K562 (cell line): Measurements from ENCODE around the gene MAP3K6. TPM values are rescaled to one million over a fixed set of nuclear protein-coding genes. Genes with fewer than 3 reads are reported as not detected.

ENCODE experiments used
- ATAC-seq: fragments of 200-7000 bp; cut with Tn5 transposase; 3 replicates; pipeline ENCODE4 v1.9.1; 2020; ENCODE audit warnings: moderate library complexity
- BruUV-seq: library from RNA; stranded (reverse); fragments of 400-500 nt; replicated peaks from 2 replicates; lab custom pipeline; 2021; lab: Mats Ljungman, UMichigan
- CTCF ChIA-PET: fragments of 300-600 bp; formaldehyde crosslinking; extraction: SDS; loops from one replicate; lab custom pipeline; 2021; ENCODE audit warnings: low intra/inter-chr PET ratio; lab: Yijun Ruan, JAX
- POLR2A ChIA-PET: fragments of 300-600, 350-650 bp; sonication (Branson Sonifier 250); formaldehyde crosslinking; extraction: SDS; loops from one replicate; lab custom pipeline; 2021; ENCODE audit warnings: antibody characterized with exemption, inconsistent platforms; lab: Yijun Ruan, JAX
- DNase-seq, 4 experiments: peaks; one replicate each; pipeline versions ENCODE4 v3.0.0 to v3.0.0-alpha.2; 2011 to 2018; ENCODE audit warnings: low spot score in 3 of 4, mixed read lengths in 3 of 4; ENCODE audit errors: extremely low read depth in 1 of 4
- FAIRE-seq: peaks from 2 replicates; lab custom pipeline; 2011; peaks lifted over from hg19 to GRCh38; lab: Jason Lieb, UNC
- H2AFZ ChIP-seq: 2 replicates; pipeline ENCODE4 v1.6.0; 2011; ENCODE audit warnings: low read depth, low read length, control low read depth, inconsistent platforms
- H3K27ac ChIP-seq: fragments of 200-600 bp; 3 replicates; pipeline ENCODE4 v1.8.0; 2011; ENCODE audit warnings: low read depth, mild to moderate bottlenecking, control low read depth, inconsistent platforms, low read length, moderate library complexity, mixed read lengths; ENCODE audit errors: extremely low read depth
- H3K27me3 ChIP-seq, 2 experiments: fragments of 300-600 bp in 1 of 2; 2 replicates in 1 of 2; 3 replicates in 1 of 2; pipeline versions ENCODE4 v1.6.0 to v1.8.0; 2011; ENCODE audit warnings: inconsistent platforms in 2 of 2, low read length in 2 of 2, mild to moderate bottlenecking in 1 of 2, mixed read lengths in 1 of 2, moderate library complexity in 1 of 2; ENCODE audit not compliant: control insufficient read depth in 2 of 2, insufficient read depth in 2 of 2
- H3K36me3 ChIP-seq: fragments of 300-600 bp; 3 replicates; pipeline ENCODE4 v1.8.0; 2011; ENCODE audit warnings: mild to moderate bottlenecking, low read length, inconsistent platforms; ENCODE audit not compliant: control insufficient read depth, insufficient read depth
- H3K4me1 ChIP-seq, 2 experiments: fragments of 200-600 bp in 1 of 2; replicated peaks in 1 of 2; 2 replicates in 1 of 2; 3 replicates in 1 of 2; pipeline versions ENCODE4 v1.5.1 to v1.8.0; 2011; ENCODE audit warnings: inconsistent platforms in 2 of 2, low read length in 2 of 2, mild to moderate bottlenecking in 1 of 2, mixed read lengths in 1 of 2, moderate library complexity in 1 of 2; ENCODE audit not compliant: control insufficient read depth in 2 of 2, insufficient read depth in 2 of 2
- H3K4me2 ChIP-seq: 2 replicates; pipeline ENCODE4 v1.6.1; 2011; ENCODE audit warnings: low read length, control low read depth, inconsistent platforms, mixed read lengths; ENCODE audit not compliant: insufficient read depth
- H3K4me3 ChIP-seq: fragments of 200-600 bp; sonication (generic), shearing (Covaris generic); 2 replicates; pipeline ENCODE4 v1.5.1; 2016; ENCODE audit warnings: control low read depth, inconsistent platforms
- H3K79me2 ChIP-seq: fragments of 200-600 bp; 3 replicates; pipeline ENCODE4 v1.8.0; 2011; ENCODE audit warnings: low read length, inconsistent platforms; ENCODE audit not compliant: control insufficient read depth, insufficient read depth
- H3K9ac ChIP-seq, 2 experiments: 2 replicates each; pipeline versions ENCODE4 v1.6.0 to v1.6.1; 2011; ENCODE audit warnings: low read depth in 2 of 2, low read length in 2 of 2, control low read depth in 1 of 2, inconsistent platforms in 1 of 2, mild to moderate bottlenecking in 1 of 2, mixed read lengths in 1 of 2; ENCODE audit not compliant: insufficient read depth in 1 of 2
- H3K9me1 ChIP-seq: one replicate; pipeline ENCODE4 v1.6.0; 2011; ENCODE audit warnings: inconsistent platforms, mild to moderate bottlenecking, low read length, moderate library complexity; ENCODE audit not compliant: control insufficient read depth, insufficient read depth
- H3K9me3 ChIP-seq: replicated peaks from 2 replicates; pipeline ENCODE4 v1.5.1; 2011; ENCODE audit warnings: low read depth, low read length, inconsistent platforms; ENCODE audit not compliant: control insufficient read depth, insufficient read depth
- H4K20me1 ChIP-seq: replicated peaks from 2 replicates; pipeline ENCODE4 v1.6.1; 2011; ENCODE audit warnings: low read length, inconsistent platforms, mixed read lengths; ENCODE audit not compliant: control insufficient read depth, insufficient read depth
- E2F5 ChIP-seq: sonication (generic); formaldehyde crosslinking; IDR thresholded peaks from 2 replicates; pipeline ENCODE4 v1.8.0; 2022; ENCODE audit warnings: mild to moderate bottlenecking, missing genetic modification reagents
- MEIS2 ChIP-seq: fragments of 450-650 bp; IDR thresholded peaks from 2 replicates; pipeline ENCODE4 v1.6.1; 2014; ENCODE audit warnings: mild to moderate bottlenecking; ENCODE audit not compliant: partially characterized antibody
- NR3C1 ChIP-seq: sonication (generic); formaldehyde crosslinking; IDR thresholded peaks from 2 replicates; pipeline ENCODE4 v1.8.1; 2022; ENCODE audit warnings: missing genetic modification reagents
- POLR2G ChIP-seq: fragments of 200-400 bp; formaldehyde crosslinking; IDR thresholded peaks from 2 replicates; pipeline ENCODE4 v1.6.1; 2017; ENCODE audit warnings: low read depth, mild to moderate bottlenecking, antibody characterized with exemption, low read length, moderate library complexity
- ZBTB33 ChIP-seq: sonication (generic); formaldehyde crosslinking; IDR thresholded peaks from 2 replicates; pipeline ENCODE4 v1.8.1; 2023; ENCODE audit warnings: mild to moderate bottlenecking, missing genetic modification reagents
- WGBS: fragments of 100-300 bp; shearing (Covaris generic); methylation state at CpG from one replicate; pipeline ENCODE4 v1.1.6; 2016; ENCODE audit warnings: low coverage, mixed read lengths; ENCODE audit not compliant: insufficient coverage; ENCODE audit errors: missing lambda C conversion rate; 5-methylcytosine and 5-hydroxymethylcytosine counted together
- in situ Hi-C: fragments of 300-500 bp; cut with MboI; formaldehyde crosslinking; loops from 4 replicates; pipeline ENCODE4 v1.15.0; 2018; ENCODE audit warnings: inconsistent platforms, mixed read lengths
- intact Hi-C: fragments of 100-400 bp; cut with micrococcal nuclease; formaldehyde crosslinking; loops from 2 replicates; pipeline ENCODE4 v1.14.2; 2022
- polyA plus RNA-seq, 8 experiments: library from polyadenylated mRNA; depleted of rRNA in 4 of 8; stranded (reverse) in 5 of 8; unstranded in 3 of 8; fragments of >200 nt; fragmentation: Nextera tagmentation in 2 of 8; fragmentation: Illumina TruSeq in 1 of 8; extraction: Ambion mirVana in 2 of 8; extraction: Trizol in 1 of 8; gene quantifications; 2 replicates each; pipeline versions ENCODE4 v1.2.1 to v1.2.3, GENCODE V29; 2011 to 2014; ENCODE audit warnings: inconsistent platforms in 1 of 8, missing spikeins in 1 of 8
- total RNA-seq, 7 experiments: library from RNA; depleted of rRNA in 6 of 7; stranded (reverse); fragments of >200 nt in 6 of 7; fragmentation: Illumina TruSeq in 2 of 7; extraction: Trizol in 2 of 7; gene quantifications; 2 replicates each; pipeline versions ENCODE4 v1.2.1 to v1.2.3, GENCODE V29; 2011 to 2021; ENCODE audit warnings: low replicate concordance in 1 of 7

MAP3K6 gene
- total and polyA plus RNA-seq, 9 of the 15 experiments (the other 6 are each of a cell fraction or from before 2014, with no cell fraction given): 0.99 to 21.9 (median 7.0) TPM

GRCh38 chr1:27393641-27394281, 27.0 kb upstream of the MAP3K6 start:
- no peaks in the 10 kb centered on the region for H3K9me1 ChIP-seq

More at GRCh38 chr1:27393641-27394281, 27.0 kb upstream of the MAP3K6 start:
- H3K4me2 ChIP-seq: peak overlapping the region; percentile 96; the same call in 1 of the 2 replicates
- BruUV-seq: no TSS peak
- ATAC-seq (no peak), DNase-seq (no peak), FAIRE-seq (no peak)
- H2AFZ ChIP-seq: no peak overlapping the region
- POLR2A ChIA-PET: interaction anchor here (0.6 to 1.0 kb wide), 3 partner anchors 27 to 349 kb away, joined by 3 read pairs; partner anchors contain the start of gene MAP3K6
- peaks cover 8 to 48% of the 10 kb centered on the region in 2 experiments for H3K4me1 ChIP-seq
- no peaks in the 10 kb centered on the region for H3K9me3 ChIP-seq
- intact Hi-C loops (loop anchor here (2.0 to 5.0 kb wide), 4 partner anchors 36 to 269 kb away; no protein-coding TSS in a partner anchor), in situ Hi-C loops (loop anchor here (5.0 kb wide), 2 partner anchors 269 to 291 kb away; no protein-coding TSS in a partner anchor)
- H3K9ac ChIP-seq: peak overlapping the region in 1 of 2 experiments; percentile 98; a peak in 3 of 4 replicates
- no peaks in the 10 kb centered on the region for H3K27me3 ChIP-seq
- H3K79me2 ChIP-seq: peaks cover 12% of the 10 kb centered on the region
- no peaks in the 10 kb centered on the region for H4K20me1 ChIP-seq
- CTCF ChIA-PET: interaction anchor here (0.6 to 1.4 kb wide), 2 partner anchors 213 to 270 kb away, joined by 3 to 7 read pairs; no protein-coding TSS in a partner anchor
- TF ChIP-seq ZBTB33 (CRISPR knock-in tag): peak; percentile 77; the same call in 1 of the 2 replicates
- 0 out of 2 replicates have a peak, but pooled peaks have one; percentile 33 for TF ChIP-seq NR3C1 (CRISPR knock-in tag)
- peak; percentile 48; the same call in 1 of the 2 replicates for TF ChIP-seq E2F5 (CRISPR knock-in tag)
- TF ChIP-seq MEIS2: no peak
- peak; percentile 53 for TF ChIP-seq POLR2G
- H3K36me3 ChIP-seq: peaks cover 9% of the 10 kb centered on the region; the same call in 1 of the 3 replicates
- H3K4me3 ChIP-seq: no peak overlapping the region
- no peak overlapping the region for H3K27ac ChIP-seq
- WGBS: 89% methylated on average over 18 of the region's 18 CpGs
